ENCODE measurements around the gene TMEM214.

The TMEM214 gene

GRCh38 chr2:27006602-27007415, 26.0 kb upstream of the TMEM214 start:
- ChIA-PET POLR2A (no interaction called here), CTCF (interaction anchor here (1.0 to 1.8 kb wide), 2 partner anchors 10 to 45 kb away, joined by 6 to 8 read pairs; no protein-coding TSS in a partner anchor)
- no peak for DNase-seq (ENCODE audit: extremely low spot score)
- TF ChIP-seq BHLHE40 (IDR thresholded peaks at IDR 0.05; ENCODE audit: borderline replicate concordance) (no peak), FOXM1 (IDR thresholded peaks at IDR 0.05; ENCODE audit: borderline replicate concordance) (no peak), SUZ12 (IDR thresholded peaks at IDR 0.05) (no peak), NFRKB (IDR thresholded peaks at IDR 0.05) (no peak), ZNF384 (IDR thresholded peaks at IDR 0.05) (no peak), TARDBP (IDR thresholded peaks at IDR 0.05) (no peak), HDGF (IDR thresholded peaks at IDR 0.05; ENCODE audit: borderline replicate concordance) (no peak), ELF4 (IDR thresholded peaks at IDR 0.05) (no peak), FOXA1 (IDR thresholded peaks at IDR 0.05) (no peak), SP1 (IDR thresholded peaks at IDR 0.05) (no peak), CTBP1 (IDR thresholded peaks at IDR 0.05; ENCODE audit: borderline replicate concordance) (no peak)

- no peak for DNase-seq (ENCODE audit: extremely low spot score)
- POLR2A ChIA-PET = no interaction called here
- CTCF ChIA-PET = interaction anchor here (1.0 to 1.8 kb wide), 3 partner anchors 9 to 46 kb away, joined by 6 to 8 read pairs (median 7); no protein-coding TSS in a partner anchor
- TF ChIP-seq PKNOX1 (IDR thresholded peaks at IDR 0.05) (no peak), ARNT (IDR thresholded peaks at IDR 0.05) (no peak), BHLHE40 (IDR thresholded peaks at IDR 0.05; ENCODE audit: borderline replicate concordance) (no peak), L3MBTL2 (conservative IDR thresholded peaks at IDR 0.05) (no peak)
Observed at GRCh38 chr2:27007416-27008374, 25.1 kb upstream of the TMEM214 start.

GRCh38 chr2:27008678-27009077, 24.1 kb upstream of the TMEM214 start:
- TF ChIP-seq SP1 (IDR thresholded peaks at IDR 0.05) (no peak), L3MBTL2 (conservative IDR thresholded peaks at IDR 0.05) (no peak)
- CTCF ChIA-PET = interaction anchor here (1.0 kb wide), 1 partner anchor 8 kb away, joined by 7 read pairs; no protein-coding TSS in a partner anchor
- DNase-seq (ENCODE audit: extremely low spot score) = no peak
- POLR2A ChIA-PET = no interaction called here

GRCh38 chr2:27009083-27009482, 23.7 kb upstream of the TMEM214 start:
- TF ChIP-seq ZNF384 (IDR thresholded peaks at IDR 0.05) (no peak), FOXM1 (IDR thresholded peaks at IDR 0.05; ENCODE audit: borderline replicate concordance) (no peak), SP1 (IDR thresholded peaks at IDR 0.05) (no peak), PKNOX1 (IDR thresholded peaks at IDR 0.05) (no peak), TARDBP (IDR thresholded peaks at IDR 0.05) (no peak), CTBP1 (IDR thresholded peaks at IDR 0.05; ENCODE audit: borderline replicate concordance) (no peak)
- no peak for DNase-seq (ENCODE audit: extremely low spot score)
- ChIA-PET CTCF (interaction anchor here (0.9 kb wide), 1 partner anchor 47 kb away, joined by 3 read pairs; no protein-coding TSS in a partner anchor), POLR2A (no interaction called here)

GRCh38 chr2:27009716-27010115, 23.0 kb upstream of the TMEM214 start:
- POLR2A ChIA-PET = no interaction called here
- no peak for DNase-seq (ENCODE audit: extremely low spot score)
- TF ChIP-seq HDGF (IDR thresholded peaks at IDR 0.05; ENCODE audit: borderline replicate concordance) (no peak), SP1 (IDR thresholded peaks at IDR 0.05) (no peak), FOXM1 (IDR thresholded peaks at IDR 0.05; ENCODE audit: borderline replicate concordance) (no peak), ZNF384 (IDR thresholded peaks at IDR 0.05) (no peak), ELF4 (IDR thresholded peaks at IDR 0.05) (no peak), CTBP1 (IDR thresholded peaks at IDR 0.05; ENCODE audit: borderline replicate concordance) (no peak), FOXK2 (IDR thresholded peaks at IDR 0.05) (no peak), FOXA1 (IDR thresholded peaks at IDR 0.05) (no peak)
- CTCF ChIA-PET = interaction anchor here (0.7 to 0.9 kb wide), 2 partner anchors 48 to 102 kb away, joined by 3 to 5 read pairs; no protein-coding TSS in a partner anchor

GRCh38 chr2:27010139-27010538, 22.6 kb upstream of the TMEM214 start:
- ChIA-PET POLR2A (no interaction called here), CTCF (interaction anchor here (0.7 to 0.9 kb wide), 4 partner anchors 21 to 102 kb away, joined by 3 to 5 read pairs (median 4); no protein-coding TSS in a partner anchor)
- DNase-seq (ENCODE audit: extremely low spot score) = no peak
- TF ChIP-seq ZNF384 (IDR thresholded peaks at IDR 0.05) = no peak
- no peak for TF ChIP-seq SP1 (IDR thresholded peaks at IDR 0.05)
- no peak for TF ChIP-seq ELF4 (IDR thresholded peaks at IDR 0.05)
- no peak for TF ChIP-seq NFRKB (IDR thresholded peaks at IDR 0.05)
- TF ChIP-seq FOXM1 (IDR thresholded peaks at IDR 0.05; ENCODE audit: borderline replicate concordance) = no peak
- no peak for TF ChIP-seq LEF1 (IDR thresholded peaks at IDR 0.05; ENCODE audit: borderline replicate concordance)
- no peak for TF ChIP-seq FOXA1 (IDR thresholded peaks at IDR 0.05)
- TF ChIP-seq L3MBTL2 (conservative IDR thresholded peaks at IDR 0.05) = no peak
- no peak for TF ChIP-seq FOXK2 (IDR thresholded peaks at IDR 0.05)
- no peak for TF ChIP-seq PKNOX1 (IDR thresholded peaks at IDR 0.05)
- no peak for TF ChIP-seq TARDBP (IDR thresholded peaks at IDR 0.05)
- no peak for TF ChIP-seq BHLHE40 (IDR thresholded peaks at IDR 0.05; ENCODE audit: borderline replicate concordance)
- TF ChIP-seq CTBP1 (IDR thresholded peaks at IDR 0.05; ENCODE audit: borderline replicate concordance) = no peak
- no peak for TF ChIP-seq SUZ12 (IDR thresholded peaks at IDR 0.05)
- no peak for TF ChIP-seq HDGF (IDR thresholded peaks at IDR 0.05; ENCODE audit: borderline replicate concordance)
- TF ChIP-seq ARNT (IDR thresholded peaks at IDR 0.05) = no peak
